ENCODE data around the gene KIAA1191. TPM values are rescaled to one million over a fixed set of nuclear protein-coding genes. Genes with fewer than 3 reads are reported as not detected.

Gene KIAA1191
- total RNA-seq, 1 donor from 2014 or later, result 115 TPM

DNA sequence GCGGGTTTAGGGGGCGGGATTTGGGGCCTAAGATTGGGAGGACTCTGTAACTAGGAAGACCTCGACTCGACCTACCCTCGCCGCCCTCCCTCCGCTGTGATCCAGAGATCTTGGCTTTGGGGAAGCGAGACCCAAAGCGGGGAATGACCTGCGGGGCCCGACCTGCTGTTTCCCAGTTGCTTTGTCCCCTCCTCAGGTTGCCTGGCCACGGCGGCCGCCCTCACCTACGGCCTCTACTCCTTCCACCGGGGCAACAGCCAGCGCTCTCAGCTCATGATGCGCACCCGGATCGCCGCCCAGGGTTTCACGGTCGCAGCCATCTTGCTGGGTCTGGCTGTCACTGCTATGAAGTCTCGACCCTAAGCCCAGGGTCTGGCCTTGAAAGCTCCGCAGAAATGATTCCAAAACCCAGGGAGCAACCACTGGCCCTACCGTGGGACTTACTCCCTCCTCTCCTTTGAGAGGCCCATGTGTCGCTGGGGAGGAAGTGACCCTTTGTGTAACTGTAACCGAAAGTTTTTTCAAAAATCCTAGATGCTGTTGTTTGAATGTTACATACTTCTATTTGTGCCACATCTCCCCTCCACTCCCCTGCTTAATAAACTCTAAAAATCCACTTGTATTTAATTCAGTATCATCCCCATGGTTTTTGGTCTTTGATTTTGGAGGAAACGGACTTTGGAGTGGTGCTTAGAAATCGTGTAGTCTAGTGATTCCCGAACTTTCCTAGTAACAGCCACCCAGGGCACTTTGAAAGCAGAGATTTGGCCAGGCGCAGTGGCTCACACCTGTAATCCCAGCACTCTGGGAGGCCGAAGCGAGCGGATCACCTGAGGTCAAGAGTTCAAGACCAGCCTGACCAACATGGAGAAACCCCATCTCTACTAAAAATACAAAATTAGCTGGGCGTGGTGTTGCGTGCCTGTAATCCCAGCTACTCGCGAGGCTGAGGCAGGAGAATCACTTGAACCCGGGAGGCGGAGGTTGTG, 27.9 kb upstream of the KIAA1191 start:
- DNase-seq (ENCODE audit: low read depth in 2 of 2), result no peak

DNA sequence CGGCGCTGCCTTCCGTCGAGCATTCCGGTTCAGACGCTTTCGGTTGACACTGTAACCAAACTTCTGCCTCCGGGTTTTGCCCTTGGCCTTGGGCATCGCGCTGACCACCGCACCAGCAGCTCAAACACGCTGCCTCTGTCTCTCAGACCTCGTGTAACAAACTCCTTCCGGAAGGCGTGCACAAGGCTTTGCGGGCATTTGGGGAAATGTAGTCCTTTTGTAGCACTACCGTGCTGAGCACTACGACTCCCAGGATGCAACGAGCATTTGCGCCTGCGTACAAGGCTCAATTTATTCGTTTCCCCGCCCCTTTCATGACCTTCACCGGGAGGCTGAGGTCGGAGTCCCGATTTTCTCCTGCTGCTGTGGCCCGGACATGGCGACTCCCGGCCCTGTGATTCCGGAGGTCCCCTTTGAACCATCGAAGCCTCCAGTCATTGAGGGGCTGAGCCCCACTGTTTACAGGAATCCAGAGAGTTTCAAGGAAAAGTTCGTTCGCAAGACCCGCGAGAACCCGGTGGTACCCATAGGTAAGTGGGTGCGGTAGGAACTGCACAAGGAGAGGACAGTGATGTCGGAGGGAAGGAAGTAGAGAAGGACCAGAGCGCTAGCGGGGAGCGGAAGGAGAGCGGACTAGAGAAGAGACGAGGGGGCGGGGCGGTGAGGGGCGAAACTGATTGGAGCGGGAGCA, 27.0 kb upstream of the KIAA1191 start, which contains the start of the genes HIGD2A and NOP16:
HIGD2A (plus strand) TSS at position 308 of the 691 bp plus-strand sequence; CDS start at position 377, 69 bp downstream.
NOP16 (minus strand) TSS at position 155 of the 691 bp plus-strand sequence; CDS start at position 96, 59 bp downstream.
- peak; percentile 99 for DNase-seq (ENCODE audit: low read depth in 2 of 2)

- DNase-seq (ENCODE audit: low read depth in 2 of 2), result peak; percentile 28 to 38
Observed at GRCh38 chr5:176388003-176388443, 26.5 kb upstream of the KIAA1191 start.

DNA sequence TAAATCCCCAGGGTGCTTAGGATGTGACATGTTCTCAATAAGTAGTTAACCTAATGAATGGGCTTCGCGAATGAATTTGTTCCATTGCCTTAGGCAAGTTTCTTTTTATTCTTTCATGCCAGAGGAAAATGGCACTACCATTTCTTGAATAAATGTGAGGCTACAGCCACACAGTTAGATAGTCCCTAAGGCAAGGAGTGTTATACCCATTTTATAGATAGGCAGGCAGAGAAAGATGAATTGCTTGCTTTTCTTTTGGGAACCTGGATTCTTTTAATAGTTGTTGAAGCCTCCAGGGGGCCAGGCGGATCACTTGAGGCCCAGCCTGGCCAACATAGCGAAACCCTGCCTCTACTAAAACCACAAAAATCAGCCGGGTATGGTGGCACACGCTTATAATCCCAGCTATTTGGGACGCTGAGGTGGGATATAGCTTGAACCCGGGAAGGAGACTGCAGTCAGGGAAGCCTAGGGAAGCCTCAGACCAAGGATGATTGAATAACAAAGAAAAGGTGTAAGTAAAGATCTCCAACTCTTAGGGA, 25.9 kb upstream of the KIAA1191 start:
- DNase-seq (ENCODE audit: low read depth in 2 of 2), result peak in 1 of 2 donors; percentile 14

GRCh38 chr5:176386491-176386890, 24.9 kb upstream of the KIAA1191 start:
- DNase-seq (ENCODE audit: low read depth in 2 of 2), result no peak

DNA sequence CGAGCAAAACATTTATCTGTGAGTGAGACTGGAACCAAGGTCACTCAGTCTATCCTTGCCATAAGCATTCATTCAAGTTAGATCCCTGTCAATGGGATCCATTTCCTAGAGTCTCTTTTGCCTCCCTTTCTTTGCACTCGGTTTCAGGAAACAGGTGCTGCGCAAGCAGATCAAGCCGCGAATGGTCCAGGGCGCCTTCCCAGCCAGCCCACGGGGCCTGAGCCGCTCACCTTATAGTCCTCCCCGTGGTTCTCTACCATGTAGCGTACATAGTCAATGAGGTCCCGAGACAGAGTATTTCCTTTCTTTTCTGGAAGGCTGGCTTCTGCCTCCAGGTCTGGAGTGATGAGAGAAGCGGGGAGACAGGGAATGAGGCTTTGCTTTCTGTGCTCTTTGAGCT, 23.4 kb upstream of the KIAA1191 start:
- DNase-seq (ENCODE audit: low read depth in 2 of 2), result no peak

- DNase-seq (ENCODE audit: low read depth in 2 of 2), result no peak
Observed at GRCh38 chr5:176384366-176384930, 22.9 kb upstream of the KIAA1191 start.

GRCh38 chr5:176383961-176384360, 22.4 kb upstream of the KIAA1191 start:
- no peak for DNase-seq (ENCODE audit: low read depth in 2 of 2)

- no peak for DNase-seq (ENCODE audit: low read depth in 2 of 2)
Observed at GRCh38 chr5:176383248-176383905, 21.8 kb upstream of the KIAA1191 start.

DNA sequence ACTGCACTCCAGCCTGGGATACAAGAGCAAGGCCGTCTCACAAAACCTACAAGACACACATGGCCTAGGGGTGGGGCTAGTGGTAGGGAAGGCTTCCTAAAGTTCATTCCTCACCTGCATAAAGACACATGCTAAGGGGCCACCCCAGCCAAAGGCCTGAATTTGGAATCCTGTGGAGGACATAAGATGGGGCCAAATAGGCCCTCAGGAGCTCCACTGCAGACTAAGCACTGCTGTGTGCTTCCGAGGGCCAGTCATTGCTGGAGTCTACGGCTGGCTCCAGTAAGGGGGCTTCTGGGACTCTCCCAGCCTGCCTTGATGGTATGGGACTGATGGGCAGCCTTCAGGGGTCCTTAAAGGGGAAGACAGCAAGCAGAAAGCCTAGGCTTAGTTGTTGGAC, 21.2 kb upstream of the KIAA1191 start:
- DNase-seq (ENCODE audit: low read depth in 2 of 2), result no peak

- no peak for DNase-seq (ENCODE audit: low read depth in 2 of 2)
Observed at GRCh38 chr5:176381979-176382378, 20.4 kb upstream of the KIAA1191 start.

DNA sequence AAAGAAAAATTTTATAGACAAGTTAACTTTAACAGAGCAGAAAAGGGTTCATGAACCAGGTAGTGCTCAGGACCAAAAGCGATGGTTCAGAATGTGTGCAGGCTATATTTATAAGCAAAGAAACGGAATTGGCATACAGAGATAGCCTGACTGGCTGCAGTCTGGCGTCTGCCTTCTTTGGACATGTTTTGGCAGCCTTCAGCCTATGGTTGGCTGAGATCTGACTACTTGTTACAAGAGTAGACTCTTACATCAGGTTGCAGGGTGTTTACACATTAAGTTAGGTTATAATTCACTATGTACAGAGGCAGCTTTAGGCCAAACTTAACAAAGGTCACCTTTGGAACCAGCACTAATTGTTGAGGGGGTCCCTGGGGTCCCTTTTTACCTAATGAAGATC, 19.9 kb upstream of the KIAA1191 start:
- DNase-seq (ENCODE audit: low read depth in 2 of 2), result no peak

- no peak for DNase-seq (ENCODE audit: low read depth in 2 of 2)
Observed at GRCh38 chr5:176379881-176380280, 18.3 kb upstream of the KIAA1191 start.

DNA sequence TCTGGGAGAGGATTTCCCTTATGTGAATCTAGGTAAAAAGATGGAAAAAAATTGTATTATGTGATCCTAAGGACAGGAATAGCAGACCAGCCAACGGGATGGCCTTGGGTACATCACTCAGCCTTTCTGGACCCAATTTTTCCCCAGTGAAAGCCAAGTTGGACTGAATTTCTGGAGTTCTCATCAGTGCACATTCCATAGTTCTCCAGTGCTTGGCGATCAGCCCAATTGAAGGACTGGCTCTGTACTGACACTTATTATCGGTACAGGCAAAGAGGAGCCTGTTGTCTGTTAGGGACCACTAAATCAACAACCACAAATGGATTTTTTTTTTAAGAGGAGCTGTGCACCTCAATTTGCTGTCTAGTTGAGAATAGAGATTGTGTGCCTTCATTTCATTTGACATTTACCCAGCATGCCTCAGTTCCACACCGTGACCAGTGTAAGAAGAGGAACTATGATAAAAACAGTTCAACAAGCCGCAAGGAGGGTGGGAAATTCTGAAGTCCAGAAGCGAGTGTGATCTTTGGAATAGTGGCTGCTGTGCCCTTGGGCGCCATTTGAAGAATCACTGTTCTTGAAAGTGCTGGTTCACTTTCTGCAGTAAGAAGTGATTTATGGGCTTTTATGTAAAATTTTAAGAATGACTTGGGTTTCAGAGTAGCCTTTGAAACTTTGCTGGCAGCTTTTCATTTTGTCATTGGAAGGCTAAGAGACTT, 11.7 kb upstream of the KIAA1191 start:
- DNase-seq (ENCODE audit: low read depth in 2 of 2), result no peak

DNA sequence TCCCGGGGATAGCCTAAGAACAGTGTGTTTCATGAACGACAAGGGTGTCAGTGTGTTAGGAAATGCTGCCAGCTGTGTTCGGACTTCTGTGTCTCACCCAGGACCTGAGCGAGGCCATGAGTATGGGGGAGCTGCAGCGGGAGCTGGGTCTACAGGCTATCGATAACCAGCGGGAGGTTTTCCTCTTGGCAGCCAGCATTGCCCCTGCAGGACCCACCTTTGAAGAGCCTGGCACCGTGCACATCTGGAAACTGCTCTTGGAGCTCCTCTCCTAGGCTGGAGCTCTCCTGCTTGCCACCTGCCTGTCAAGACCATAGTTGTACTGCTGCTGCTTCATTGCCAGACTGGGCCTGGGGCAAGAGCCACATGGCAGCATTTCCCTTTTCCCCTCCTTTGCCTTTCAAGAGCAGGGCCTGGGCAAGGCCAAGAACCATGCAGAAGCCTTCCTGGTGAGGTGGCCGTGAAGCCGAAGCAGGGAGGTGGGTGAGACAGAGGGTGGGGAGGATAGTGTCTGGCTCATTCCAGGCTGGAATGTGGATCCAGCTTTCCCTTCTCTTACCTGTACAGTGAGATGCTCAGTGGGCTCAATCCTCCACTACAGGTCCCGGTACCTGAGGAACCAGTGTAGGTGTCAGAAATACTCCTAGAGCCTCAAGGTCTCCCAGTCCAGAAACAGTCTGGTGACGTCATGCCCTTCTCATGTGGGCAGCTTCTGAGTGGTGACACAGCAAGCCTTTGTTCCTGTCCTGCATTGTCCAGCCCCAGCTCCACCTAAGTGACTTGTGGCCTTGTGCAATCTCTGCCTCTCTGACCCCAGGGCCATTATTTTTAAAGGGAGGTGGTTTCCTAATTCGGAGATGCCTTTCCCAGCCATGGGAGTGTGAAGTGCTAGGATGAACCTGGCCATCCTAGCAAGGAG, 10.3 kb upstream of the KIAA1191 start:
- DNase-seq (ENCODE audit: low read depth in 2 of 2), result peak in 1 of 2 donors; percentile 21

GRCh38 chr5:176369934-176370711, 8.6 kb upstream of the KIAA1191 start:
- DNase-seq (ENCODE audit: low read depth in 2 of 2), result no peak

GRCh38 chr5:176368726-176369125, 7.2 kb upstream of the KIAA1191 start:
- DNase-seq (ENCODE audit: low read depth in 2 of 2), result no peak

DNA sequence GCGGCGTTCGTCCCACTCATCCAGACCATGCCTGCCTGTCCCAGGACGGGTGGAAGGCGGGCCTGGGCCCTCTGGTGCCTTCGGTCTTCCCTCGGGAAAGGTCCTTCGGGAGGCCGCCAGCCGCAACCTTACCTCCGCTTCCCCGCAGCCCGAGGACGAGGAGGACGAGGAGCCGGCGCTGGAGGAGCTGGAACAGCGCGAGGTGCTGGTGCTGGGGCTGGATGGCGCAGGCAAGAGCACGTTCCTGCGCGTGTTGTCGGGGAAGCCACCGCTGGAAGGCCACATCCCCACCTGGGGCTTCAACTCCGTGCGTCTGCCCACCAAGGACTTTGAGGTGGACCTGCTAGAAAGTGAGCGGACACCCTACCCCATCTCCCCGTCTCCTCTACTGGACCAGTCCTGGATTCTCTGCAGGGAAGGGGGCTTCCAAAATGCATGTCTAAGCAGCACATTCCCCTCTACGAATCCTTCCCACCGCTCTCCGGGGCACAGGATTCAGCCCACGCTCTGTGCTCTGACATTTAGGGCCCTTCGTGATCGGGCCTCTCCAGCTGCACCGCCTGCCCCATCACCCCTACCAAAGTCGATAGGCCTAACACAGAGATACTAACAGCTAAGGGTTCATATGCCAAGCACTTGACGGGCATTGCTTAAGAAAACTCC, 4.8 kb upstream of the KIAA1191 start:
- peak in 1 of 2 donors; percentile 28 for DNase-seq (ENCODE audit: low read depth in 2 of 2)

Data from lung microvascular endothelial cell (primary cell).